Spleen (tissue), 7 donors: Measurements from ENCODE around the gene RETREG2.

Experiments used
- CTCF ChIP-seq, 11 experiments: fragments of 200-600 bp in 7 of 11; fragments of 450-650 bp in 4 of 11; sonication (generic) in 4 of 11; IDR thresholded peaks in 8 of 11; conservative IDR thresholded peaks in 3 of 11; 1 replicate in 7 of 11; 2 replicates in 4 of 11; pipeline versions ENCODE4 v1.4.0 to v1.8.0; 2016 to 2021; ENCODE audit warnings: antibody characterized with exemption in 11 of 11, inconsistent platforms in 4 of 11, mild to moderate bottlenecking in 1 of 11
- POLR2A ChIP-seq, 3 donors: fragments of 450-650 bp; IDR thresholded peaks; one replicate each; pipeline ENCODE4 v1.5.1; 2017; ENCODE audit warnings: antibody characterized with exemption in 3 of 3, mild to moderate bottlenecking in 1 of 3
- POLR2AphosphoS5 ChIP-seq, 3 donors: sonication (generic); formaldehyde crosslinking; IDR thresholded peaks; one replicate each; pipeline ENCODE4 v1.5.1; 2017; ENCODE audit warnings: antibody characterized with exemption in 3 of 3
- donor health status: DM: no; HTN: no; CAD: no; lungs with moderate emphysema.
- donor health status: DM: no; HTN: no; CAD: no.
- donor health status: DM: no; HTN: no; CAD: no.

GRCh38 chr2:219157396-219157795, 20.7 kb upstream of the RETREG2 start:
- TF ChIP-seq CTCF (IDR thresholded peaks at IDR 0.05 in 8 of 11, conservative IDR thresholded peaks at IDR 0.05 in 3 of 11) (no peak), POLR2AphosphoS5 (IDR thresholded peaks at IDR 0.05) (no peak), POLR2A (IDR thresholded peaks at IDR 0.05) (no peak)
